ENCODE data around the gene SLC7A5.

DNA sequence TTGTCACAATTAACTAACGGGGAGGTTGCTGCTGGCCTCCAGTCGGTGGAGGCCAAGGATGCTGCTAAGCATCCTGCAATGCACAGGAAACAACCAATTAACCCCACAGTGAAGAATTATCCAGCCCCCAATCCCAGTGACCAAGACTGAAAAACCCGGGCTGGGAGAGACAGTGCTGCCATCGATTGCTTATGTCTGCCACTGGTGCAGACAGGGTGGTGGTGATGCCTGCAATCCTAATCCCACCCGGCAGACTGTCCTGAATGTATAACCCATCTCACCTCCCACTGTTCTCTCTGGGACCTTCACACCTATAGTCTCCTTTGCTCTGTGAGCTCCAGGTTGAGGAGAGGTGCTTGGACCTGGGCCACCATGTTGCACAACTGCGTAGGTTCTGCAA, 61.2 kb downstream of the SLC7A5 start:
- TF ChIP-seq POLR2A (IDR thresholded peaks at IDR 0.05; ENCODE audit: low read depth, low read length) (no peak), POLR2AphosphoS5 (IDR thresholded peaks at IDR 0.05; ENCODE audit: low read depth, low read length) (no peak), TAF1 (IDR thresholded peaks at IDR 0.05; ENCODE audit: low read depth, low read length) (no peak)
